HuH-7.5 (cell line): ENCODE results near the gene NEDD1.

ENCODE experiments used
- DNase-seq: peaks from one replicate; pipeline ENCODE4 v3.0.0; 2011; ENCODE audit warnings: low spot score

The NEDD1 gene

DNA sequence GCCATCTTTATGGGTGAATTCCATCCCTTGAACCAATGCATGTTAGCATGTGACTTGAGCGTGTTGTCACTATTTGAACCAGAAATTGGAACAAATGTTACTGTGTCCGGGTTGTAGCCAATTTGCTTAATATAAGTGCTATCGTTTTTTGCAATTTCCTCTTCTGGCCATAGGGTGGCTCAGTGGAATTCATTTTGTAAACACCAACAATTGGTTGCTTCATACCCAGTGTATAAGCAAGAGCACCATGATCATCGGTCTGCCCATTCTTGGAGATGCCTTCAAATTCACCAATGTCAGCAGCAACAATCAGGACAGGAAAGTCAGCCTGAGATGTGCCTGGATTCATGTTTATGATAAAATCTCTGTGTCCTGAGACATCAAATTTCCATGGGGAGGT, 5.0 kb upstream of the NEDD1 start:
- DNase-seq = no peak

DNA sequence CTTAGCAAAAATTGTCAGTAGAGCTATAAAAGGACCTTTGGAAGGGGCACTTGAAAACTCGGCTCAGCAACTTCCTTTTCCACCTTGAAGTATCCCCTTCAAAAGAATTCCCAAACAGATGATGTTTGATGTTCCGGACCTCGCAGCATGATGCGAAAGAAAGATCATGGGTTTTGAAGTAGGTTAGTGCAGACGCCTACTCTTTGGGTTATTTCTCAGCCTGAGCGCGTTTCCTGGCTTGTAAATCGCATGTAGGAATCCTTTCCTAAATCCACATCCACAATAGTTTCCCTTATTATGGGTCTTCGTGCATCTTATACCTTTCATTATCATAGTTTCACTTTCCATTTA, 584 bp upstream of the NEDD1 start:
- DNase-seq = no peak

DNA sequence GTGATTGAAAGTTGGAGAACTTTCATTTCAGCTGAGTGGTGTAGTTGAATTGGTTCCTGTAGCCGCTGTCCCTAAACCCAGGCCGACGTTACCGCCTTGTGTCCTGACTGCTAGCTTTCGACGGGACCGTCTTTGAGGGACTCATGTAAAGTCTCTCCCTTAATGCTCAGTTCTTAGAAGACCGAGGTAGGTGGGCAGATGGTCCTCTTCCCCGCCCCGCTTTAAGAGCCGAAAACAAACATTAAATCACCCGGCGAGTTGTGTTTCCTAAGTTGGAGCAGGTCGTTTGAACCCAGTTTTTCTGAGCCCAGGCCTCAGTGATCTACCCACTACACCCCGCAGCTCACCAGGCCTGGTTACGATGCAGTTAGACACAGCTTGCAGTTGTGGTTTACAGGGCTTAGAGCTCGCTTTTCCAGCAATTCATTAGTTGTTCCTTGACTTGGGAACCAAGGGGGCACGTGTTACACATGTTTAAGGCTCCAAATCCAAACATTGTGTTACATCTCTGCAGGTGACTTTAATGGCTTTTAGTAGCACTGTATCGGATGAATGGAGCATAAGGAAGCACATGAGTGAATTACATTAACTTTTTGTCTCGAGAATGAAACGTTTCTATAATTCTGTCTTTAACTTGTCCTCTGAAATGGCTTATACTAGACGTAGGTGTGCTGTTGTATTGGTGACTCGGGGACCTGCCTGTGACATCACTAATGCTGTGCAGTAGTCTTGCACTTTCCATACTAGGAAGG, 790 bp downstream of the NEDD1 start:
- DNase-seq = peak; percentile 18

DNA sequence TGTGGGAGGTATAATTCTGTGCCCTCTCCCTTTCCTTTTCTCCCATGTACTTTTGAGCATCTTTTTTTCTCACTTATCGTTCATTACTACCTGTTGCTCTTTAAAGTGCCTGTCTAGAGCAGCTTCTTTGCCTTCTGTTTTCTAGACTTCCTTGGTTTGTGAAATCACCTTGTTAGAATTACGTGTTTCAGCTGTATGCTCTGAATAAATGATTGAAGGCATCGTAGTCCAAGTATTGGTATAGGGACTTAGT, 1.3 kb downstream of the NEDD1 start:
- no peak for DNase-seq

DNA sequence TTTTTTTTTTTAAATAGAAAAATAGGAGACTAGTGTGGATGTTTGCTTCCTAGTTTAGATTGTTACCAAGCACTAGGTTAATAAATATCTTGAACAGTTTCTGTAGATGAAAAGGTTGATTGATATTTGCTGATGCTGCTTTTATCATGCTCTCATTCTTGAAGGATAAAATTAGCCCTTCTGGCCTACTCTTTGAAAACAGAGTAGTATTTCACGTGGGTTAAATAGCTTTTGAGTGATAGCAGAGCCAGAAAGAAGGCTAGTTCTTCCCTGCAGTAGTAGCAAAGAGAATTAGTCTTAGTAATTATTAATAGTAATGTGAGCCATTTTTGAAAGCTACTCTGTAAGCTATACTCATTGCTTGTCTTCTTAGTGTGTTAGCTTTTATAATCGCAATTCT, 5.2 kb downstream of the NEDD1 start:
- no peak for DNase-seq

DNA sequence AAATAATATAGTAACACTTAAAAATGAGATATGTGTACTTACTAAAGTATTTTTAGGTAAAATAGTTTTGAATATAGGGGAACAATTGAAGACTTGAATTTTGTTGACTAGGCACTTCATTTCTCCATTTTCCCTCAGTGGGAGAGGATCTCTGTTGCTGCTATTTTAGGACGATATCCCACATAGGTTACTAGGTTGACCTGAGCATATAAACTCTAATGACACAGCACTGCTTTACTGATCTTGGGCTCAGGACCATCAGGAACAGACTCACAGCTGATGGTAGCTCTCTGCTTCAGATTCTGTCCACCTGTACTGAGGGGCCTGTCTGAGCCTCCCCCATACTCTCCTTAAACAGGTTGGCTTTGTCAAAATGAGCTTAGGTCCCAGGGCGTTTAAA, 5.9 kb downstream of the NEDD1 start:
- no peak for DNase-seq

DNA sequence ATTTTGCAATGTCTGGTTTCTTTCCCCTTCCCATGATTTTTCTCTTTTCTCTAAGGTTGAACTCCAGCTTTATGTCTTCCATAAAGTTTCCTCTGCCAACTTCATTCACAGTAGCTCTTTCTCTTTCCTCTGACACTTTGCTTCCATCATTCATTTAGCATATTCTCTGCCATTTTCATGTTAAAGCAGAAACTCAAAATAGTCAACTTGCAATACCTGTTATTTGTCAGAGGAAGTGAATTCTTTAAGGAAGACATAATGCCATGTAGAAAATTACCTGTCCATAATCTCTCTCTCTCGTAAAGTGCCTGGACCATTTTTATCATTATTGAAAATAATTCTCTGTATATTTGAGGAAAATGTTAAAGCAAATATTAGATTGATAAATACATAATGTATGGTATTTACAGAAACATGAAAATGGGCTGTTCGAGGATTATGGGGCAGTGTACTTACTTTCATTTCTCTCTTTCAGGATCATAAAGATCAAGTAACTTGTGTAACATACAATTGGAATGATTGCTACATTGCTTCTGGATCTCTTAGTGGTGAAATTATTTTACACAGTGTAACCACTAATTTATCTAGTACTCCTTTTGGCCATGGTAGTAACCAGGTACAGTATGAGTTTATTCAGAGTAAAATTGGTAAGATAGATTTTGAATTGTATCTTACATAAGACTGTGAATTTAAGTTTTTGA, 12.6 kb downstream of the NEDD1 start:
- no peak for DNase-seq

DNA sequence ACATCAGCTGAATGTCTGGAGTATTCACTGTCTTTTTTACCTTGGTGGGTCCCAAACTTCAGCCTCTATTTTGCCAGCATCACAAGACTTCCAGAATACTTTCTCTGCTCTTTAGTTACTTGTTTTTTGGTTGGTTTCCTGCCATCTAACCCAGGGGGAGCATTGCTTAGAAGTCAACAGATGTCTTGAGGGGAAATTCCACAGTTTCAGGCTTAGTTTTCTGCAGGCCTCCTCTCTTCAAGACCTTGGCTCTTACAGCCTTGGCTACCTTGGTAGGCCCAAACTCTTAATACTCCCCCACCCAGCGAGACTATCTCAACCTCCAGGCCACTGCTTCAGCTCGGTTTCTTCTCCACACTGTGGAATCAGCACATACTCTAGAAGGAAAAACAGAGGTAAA, 41.7 kb downstream of the NEDD1 start:
- no peak for DNase-seq

DNA sequence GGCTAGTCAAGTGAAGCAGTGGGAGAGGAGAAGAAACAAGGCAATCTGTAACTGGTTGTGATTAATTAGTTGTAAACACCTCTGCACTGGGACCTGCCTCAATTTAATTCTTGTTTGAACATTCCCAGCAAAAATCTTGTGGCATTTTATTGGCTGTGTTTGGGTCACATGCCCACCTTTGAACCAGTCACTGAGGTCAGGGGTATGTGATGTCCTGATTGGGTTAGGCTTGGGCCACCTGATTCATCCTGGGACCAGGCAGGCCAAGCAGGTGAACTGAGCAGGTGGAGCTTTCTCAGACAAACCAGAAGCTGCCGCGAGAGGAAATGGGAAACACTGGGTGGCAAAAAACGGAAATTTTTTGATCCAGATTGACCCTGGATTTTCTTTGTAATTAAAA, 72.5 kb downstream of the NEDD1 start:
- DNase-seq = no peak

DNA sequence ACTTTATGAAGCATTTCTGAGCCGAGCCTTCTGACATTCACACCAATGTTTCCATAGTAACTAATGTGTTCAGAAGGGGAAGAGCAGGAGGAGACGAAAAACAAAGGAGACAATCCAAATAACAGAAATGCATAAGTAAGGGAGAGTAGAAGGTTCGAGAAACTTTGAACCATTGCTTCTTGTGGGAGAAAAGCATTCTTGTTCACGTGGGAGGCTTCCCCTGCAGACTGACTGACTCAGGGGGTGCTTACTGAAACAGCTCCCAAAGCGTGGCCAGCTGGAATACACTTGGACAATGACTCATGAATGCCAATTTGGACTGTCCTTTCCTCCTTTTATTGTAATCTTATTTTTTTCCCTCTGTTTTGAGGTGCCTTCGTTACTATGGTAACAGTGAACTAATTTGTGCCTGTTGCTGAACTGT, 73.9 kb downstream of the NEDD1 start:
- DNase-seq = no peak

DNA sequence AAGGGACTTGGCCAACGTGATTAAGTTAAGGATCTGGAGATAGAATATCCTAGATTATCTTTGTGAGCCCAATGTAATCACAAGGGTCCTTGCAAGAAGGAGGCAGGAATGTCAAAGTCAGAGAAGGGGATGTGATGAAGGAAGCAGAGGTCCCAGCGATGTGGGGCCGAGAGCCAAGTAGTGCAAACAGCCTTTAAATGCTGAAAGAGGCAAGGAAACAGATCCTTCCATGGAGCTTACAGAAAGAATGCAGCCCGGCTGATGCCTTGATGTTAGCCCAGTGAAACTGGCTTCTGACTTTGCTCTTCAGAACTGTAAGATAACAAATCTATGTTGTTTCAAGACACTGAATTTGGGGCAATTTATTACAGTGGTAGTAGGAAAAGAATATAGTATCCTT, 74.9 kb downstream of the NEDD1 start:
- no peak for DNase-seq

DNA sequence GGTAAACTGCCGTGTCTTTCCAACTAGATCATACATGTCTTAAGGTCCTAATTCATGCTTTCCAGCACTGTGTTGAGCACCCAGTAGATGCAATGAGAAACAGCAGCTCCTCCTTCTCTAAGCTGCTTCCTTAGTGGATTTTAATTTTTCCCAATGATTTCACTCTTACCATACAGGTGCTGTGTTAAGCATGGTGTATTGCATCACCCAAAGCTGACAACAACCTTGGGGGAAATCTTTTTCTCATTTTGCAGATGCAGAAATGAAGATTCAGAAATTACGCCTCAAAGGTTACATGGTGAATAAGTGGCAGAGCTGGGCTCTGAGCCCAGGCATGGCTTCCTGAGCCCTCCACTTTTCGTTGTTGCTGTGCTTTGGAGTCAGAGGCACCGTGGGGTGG, 75.6 kb downstream of the NEDD1 start:
- DNase-seq = no peak

DNA sequence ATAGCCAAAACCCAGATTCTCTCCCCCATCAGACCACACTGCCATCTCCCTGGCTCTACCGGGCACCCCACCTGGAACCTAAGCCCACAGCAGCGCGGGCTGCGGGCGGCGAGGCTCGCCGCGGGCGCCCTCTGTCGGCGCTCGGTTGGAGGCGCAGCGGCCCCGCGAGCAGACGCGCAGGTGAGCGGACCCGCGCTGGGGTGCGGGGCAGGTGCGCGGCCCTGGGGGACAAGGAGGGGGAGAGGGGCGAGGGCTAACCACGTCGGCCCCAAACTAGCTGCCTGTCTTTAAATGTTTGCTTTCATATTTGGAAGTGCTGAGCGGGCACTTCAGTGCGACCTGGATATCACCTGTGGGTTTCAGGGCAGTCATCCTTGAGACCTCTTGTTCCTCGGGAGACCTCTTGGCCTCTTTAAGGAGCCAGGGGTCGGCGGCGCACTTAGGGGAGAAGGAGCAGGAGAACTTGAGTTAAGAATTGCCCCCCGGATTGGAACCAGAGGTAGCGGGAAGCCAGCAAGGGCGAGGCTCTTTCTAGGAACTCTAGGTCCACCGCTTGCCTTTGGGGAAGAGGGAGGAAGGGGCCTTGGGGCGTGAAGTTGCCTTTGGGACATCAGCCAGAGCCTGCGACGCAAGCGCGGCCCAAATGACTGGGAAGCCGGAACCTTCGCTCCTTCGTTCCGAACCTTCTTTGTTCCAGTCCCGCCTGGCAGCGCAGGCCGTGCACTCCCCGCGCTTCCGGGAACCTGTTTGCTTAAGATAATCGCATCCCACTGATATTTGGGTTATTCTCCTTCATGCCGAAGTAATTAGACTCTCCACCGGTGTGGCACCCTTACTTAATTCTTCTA, 78.7 kb downstream of the NEDD1 start:
- peak; percentile 37 for DNase-seq

DNA sequence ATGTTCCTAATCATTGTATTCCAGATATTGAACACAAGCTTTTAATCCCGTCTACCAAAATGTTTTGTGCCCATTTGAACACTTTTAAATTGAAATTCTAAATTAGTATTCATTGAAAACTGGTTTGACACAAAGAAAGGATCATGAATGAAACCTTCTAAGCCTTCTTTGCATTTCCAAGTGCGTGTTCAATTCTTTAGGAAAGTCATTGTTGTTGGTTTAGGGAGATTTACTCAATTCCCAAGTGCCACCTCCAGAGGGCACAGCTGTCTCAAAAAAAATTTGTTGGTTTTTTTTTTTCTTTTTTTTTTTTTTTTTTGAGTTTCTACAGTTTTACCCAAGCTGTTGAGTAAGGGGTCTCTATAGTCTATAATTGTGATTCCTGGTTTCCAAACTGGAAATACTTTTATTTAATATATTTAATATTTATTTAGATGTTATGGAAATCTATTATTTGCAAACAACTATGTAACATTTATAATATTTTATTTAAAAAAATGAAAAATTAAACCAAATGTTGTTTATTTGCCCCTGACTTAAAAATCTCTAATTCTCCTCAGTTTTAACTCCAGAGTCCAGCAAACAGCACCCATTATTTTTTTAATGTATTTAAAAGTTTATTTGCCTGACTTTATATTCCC, 79.9 kb downstream of the NEDD1 start:
- DNase-seq = peak; percentile 20

DNA sequence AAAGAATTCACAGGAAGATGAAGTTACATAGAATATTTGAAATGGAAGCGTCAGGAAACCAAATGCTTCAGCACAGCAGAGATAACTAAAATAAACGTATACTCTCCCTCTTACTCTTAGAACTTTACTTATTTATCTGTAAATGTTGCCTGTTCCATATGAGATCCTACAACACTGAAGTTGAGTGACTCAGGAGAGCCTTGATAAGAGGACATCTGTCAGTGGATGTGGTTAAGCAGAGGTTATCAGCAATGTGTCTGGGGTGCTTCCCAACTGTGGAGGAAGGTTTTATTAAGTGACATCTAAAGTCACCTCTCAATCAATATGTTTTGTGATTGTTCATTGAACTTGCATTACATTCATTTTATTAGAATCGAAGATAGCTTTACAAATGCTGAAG, 81.9 kb downstream of the NEDD1 start:
- DNase-seq = no peak

DNA sequence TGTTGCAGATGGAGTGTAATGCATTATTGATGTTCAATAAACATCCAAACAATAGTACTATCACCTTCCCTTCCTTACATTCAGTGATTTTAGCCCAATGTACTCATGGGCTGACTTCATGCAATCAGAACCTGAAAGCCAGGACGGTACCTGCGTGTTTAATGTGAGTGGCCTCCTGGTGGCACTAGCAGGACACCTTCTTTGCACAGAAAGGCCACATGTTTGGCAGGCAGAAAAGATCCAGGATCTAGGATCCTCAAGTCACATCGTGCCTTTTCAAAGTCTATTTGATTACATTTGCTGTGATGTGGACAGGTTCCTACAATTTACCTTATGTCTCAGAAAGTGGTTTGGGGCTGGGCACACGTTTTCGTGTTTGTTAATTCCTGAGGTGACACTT, 82.9 kb downstream of the NEDD1 start:
- peak; percentile 23 for DNase-seq

DNA sequence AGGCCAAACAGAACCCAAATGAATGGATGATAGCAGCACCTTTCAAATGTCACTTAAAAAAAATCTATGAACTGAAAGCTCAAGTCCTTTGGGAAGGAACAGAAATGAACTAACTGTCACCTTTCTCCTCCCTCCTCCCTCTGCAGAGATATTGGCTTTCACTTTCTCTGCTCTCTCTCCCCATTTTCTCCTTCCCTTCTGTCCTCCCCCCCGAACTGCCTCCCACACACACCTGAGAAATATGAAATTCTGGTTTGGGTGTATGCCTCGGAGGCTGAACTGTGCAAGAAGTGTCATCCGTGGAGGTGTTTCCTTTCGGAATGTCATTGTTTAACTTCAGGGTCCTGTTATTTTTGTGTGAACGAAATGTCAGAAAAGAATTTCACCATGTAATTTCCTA, 87.8 kb downstream of the NEDD1 start:
- no peak for DNase-seq

DNA sequence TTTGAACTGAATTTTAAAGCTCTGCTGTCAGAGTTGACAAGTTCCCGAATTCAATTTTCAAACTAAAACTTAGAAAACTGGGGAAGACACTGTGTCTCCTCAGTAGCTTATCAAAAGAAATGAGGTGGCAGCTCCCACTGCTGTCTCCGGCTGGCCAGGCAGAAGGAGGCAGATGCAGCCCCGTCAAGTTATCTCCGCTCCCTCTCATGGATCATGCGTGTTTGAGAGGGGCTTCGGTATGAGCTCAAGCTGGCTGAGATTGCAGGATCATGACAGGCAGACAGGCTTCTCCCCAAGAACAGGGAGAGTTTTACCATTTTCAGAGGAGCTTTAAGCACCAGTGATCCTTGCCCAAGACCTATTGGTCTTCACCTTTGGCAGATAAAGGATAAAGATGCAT, 88.8 kb downstream of the NEDD1 start:
- DNase-seq = no peak

DNA sequence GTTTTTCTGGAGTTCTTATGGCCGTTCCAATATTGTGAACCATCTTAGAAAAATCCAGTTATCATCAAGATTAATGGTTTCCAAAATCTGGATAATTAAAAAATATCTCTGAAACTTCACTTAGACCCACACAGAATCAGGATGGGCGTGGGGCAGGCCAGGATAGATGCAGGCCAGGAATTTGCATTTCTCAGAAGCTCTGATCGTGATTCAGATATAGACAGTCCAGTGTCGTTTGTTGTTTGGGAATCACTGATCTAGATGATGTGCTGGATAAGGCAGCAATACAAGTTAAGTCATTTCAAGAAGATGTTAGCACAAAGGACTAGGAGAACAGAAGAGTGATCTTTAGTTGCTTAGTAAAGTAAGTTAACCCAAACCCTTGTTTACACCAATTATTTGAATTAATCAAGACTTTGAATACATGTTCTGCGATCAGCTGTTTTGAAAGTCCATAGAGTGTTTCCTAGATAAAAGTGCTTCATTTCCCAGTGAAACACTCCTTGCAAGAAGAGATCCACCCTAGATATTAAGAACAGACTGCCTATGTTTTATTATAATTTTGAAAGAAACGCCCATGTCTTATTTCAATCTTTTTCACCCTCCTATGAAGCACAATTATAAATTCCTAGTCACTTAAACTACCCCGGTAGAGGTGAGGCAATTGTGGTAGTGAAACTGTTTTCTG, 90.9 kb downstream of the NEDD1 start:
- no peak for DNase-seq

DNA sequence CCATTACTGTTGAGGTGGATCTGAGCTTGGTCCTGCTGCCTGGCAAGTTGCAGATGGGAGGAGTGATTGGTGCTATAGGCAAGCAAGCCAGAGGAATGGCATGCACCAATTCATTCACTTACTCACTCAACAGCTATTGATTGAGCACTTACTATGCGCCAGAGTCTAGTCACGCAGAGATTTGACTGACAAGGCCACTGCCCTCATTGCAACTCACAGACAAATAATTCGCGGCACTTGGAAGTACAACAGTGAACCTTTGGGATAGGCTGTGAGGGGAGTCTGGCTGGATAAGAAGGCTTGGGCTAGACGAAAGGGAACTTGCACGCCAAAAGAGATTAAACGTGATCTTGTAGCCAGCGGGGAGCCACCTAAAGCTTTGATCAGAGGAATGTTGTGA, 96.2 kb downstream of the NEDD1 start:
- no peak for DNase-seq
